ENCODE measurements around the gene RBM24. TPM values are rescaled to one million over a fixed set of nuclear protein-coding genes. Genes with fewer than 3 reads are reported as not detected.

Gene RBM24
- total RNA-seq, 1 experiment from 2014 or later = 0.48 TPM

DNA sequence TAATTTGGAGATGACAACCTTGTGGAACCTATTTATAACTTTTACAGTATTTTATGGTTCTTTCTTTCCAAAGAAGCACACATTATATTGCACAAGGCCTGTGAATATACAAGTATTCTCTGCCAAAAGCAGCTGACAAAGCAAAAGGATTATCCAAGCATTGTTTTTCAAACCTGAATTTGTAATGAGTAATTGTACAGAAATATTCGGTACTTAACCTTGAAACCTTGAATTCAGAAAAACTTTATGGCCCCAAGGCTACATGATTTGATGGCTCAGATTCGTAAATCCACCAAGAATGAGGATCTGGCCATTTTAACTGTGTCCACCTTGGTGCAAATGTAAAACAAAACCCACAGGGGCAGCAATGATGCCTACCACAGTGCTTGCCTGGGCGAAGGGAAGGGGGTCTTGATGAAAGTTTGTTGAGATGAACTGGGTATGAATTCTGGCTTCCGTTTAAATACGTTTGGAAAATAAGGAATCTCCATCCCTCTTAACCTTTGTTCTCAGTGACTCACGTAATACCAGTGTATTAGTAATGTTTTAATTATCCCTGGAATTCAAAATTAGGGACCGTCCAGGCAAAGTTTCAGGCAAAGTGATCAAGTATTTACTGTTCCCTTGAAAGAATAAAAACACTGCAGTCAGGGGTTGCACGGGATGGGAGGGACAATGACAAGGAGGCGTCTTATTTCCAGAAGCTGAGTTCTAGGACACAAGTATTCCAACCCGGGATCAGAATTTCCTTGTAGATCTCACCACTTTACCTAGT is 2.7 kb upstream of the RBM24 start:
- Mint-ChIP-seq H3K4me3 (no peak overlapping the region), H3K9me3 (no peaks in the 10 kb centered on the region), H3K36me3 (ENCODE audit: insufficient read depth in 1 of 3, low read depth in 3 of 3) (peaks cover 0 to 3% (median 0%) of the 10 kb centered on the region in 3 experiments; a peak in 3 of 7 replicates), H3K27me3 (ENCODE audit: low read depth) (peaks cover 90% of the 10 kb centered on the region), H3K4me1 (peaks cover 13 to 31% of the 10 kb centered on the region in 2 experiments), H3K27ac (no peak overlapping the region)
- Histone ChIP-seq H3K79me1 (ENCODE audit: insufficient read depth, low read depth, low read length, poor library complexity, severe bottlenecking) (no peaks in the 10 kb centered on the region), H3K79me2 (ENCODE audit: insufficient read depth, low read length) (no peaks in the 10 kb centered on the region), H2BK12ac (ENCODE audit: insufficient read length, low read depth, low read length) (no peak overlapping the region), H3K27me3 (ENCODE audit: insufficient read depth, low read length) (peaks cover 35% of the 10 kb centered on the region), H3T11ph (ENCODE audit: low read length) (no peak overlapping the region), H2BK20ac (ENCODE audit: low read depth, low read length, poor library complexity, severe bottlenecking) (no peak overlapping the region), H3K23me2 (ENCODE audit: insufficient read length, low read depth, low read length, poor library complexity, severe bottlenecking) (peaks cover 13% of the 10 kb centered on the region), H3K4me1 (ENCODE audit: insufficient read depth, low read length) (no peaks in the 10 kb centered on the region; the same call in 1 of the 2 replicates), H3K9ac (ENCODE audit: extremely low read depth, insufficient read length, low read length) (no peak overlapping the region), H4K8ac (replicated peaks; ENCODE audit: insufficient read length, low read depth, low read length) (no peak overlapping the region), H2BK120ac (ENCODE audit: low read depth, low read length, poor library complexity, severe bottlenecking) (no peak overlapping the region), H3K18ac (ENCODE audit: insufficient read length, low read depth, low read length) (no peak overlapping the region), H2AFZ (ENCODE audit: low read length) (no peak overlapping the region), H2AK5ac (ENCODE audit: insufficient read length, low read length) (no peak overlapping the region), H4K20me1 (ENCODE audit: control insufficient read depth, insufficient read depth, insufficient read length) (no peaks in the 10 kb centered on the region), H3K56ac (ENCODE audit: insufficient read length, low read depth, low read length) (no peak overlapping the region), H4K91ac (ENCODE audit: insufficient read length, low read depth, low read length) (no peak overlapping the region), H2BK15ac (ENCODE audit: low read depth, low read length) (no peak overlapping the region), H3K4ac (ENCODE audit: low read depth, low read length) (no peak overlapping the region), H3K14ac (ENCODE audit: insufficient read depth, low read length) (no peak overlapping the region), H2BK5ac (ENCODE audit: insufficient read length, low read length) (no peak overlapping the region), H3K4me2 (ENCODE audit: insufficient read depth, insufficient read length, low read length) (no peak overlapping the region), H4K5ac (ENCODE audit: insufficient read length, low read depth, low read length) (no peak overlapping the region), H3K9me3 (ENCODE audit: control insufficient read depth, low read depth, low read length) (no peaks in the 10 kb centered on the region), H3K23ac (ENCODE audit: insufficient read length, low read depth, low read length) (no peak overlapping the region), H3K27ac (ENCODE audit: insufficient read length, low read depth, low read length) (no peak overlapping the region)
- DNase-seq = no peak
- no CpG with 5 or more reads among the region's 10 CpGs for WGBS (ENCODE audit: extremely low coverage, insufficient read length, low lambda C conversion rate)
- TF ChIP-seq, protein P1, sequence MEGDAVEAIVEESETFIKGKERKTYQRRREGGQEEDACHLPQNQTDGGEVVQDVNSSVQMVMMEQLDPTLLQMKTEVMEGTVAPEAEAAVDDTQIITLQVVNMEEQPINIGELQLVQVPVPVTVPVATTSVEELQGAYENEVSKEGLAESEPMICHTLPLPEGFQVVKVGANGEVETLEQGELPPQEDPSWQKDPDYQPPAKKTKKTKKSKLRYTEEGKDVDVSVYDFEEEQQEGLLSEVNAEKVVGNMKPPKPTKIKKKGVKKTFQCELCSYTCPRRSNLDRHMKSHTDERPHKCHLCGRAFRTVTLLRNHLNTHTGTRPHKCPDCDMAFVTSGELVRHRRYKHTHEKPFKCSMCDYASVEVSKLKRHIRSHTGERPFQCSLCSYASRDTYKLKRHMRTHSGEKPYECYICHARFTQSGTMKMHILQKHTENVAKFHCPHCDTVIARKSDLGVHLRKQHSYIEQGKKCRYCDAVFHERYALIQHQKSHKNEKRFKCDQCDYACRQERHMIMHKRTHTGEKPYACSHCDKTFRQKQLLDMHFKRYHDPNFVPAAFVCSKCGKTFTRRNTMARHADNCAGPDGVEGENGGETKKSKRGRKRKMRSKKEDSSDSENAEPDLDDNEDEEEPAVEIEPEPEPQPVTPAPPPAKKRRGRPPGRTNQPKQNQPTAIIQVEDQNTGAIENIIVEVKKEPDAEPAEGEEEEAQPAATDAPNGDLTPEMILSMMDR (conservative IDR thresholded peaks at IDR 0.05) = no peak
